Frontal cortex (tissue), 4 donors: ENCODE measurements around the gene RFX2. TPM values are rescaled to one million over a fixed set of nuclear protein-coding genes. Genes with fewer than 3 reads are reported as not detected.
"Not testable (repeated sequence)": the region's sequence is repeated elsewhere in the genome, so short reads cannot be mapped to it uniquely, and the experiment has no call there.

Experiments used
- DNase-seq, 2 donors: peaks; one replicate each; pipeline ENCODE4 v3.0.0; 2012; ENCODE audit warnings: low spot score in 2 of 2
- FAIRE-seq: peaks from 2 replicates; lab custom pipeline; 2012; peaks lifted over from hg19 to GRCh38; lab: Jason Lieb, UNC
- total RNA-seq: library from RNA; depleted of rRNA; stranded (reverse); fragments of >200 nt; gene quantifications from one replicate; pipeline ENCODE4 v1.2.3, GENCODE V29; 2014
- donor health status: control.
- donor health status: control.
- donor health status: control.

RFX2 gene
- total RNA-seq, 1 donor from 2014 or later, result 5.7 TPM

- no peak for FAIRE-seq
Measured at GRCh38 chr19:6000228-6000847, 110.0 kb downstream of the RFX2 start.

GRCh38 chr19:5999693-6000092, 110.6 kb downstream of the RFX2 start:
- FAIRE-seq (no peak), DNase-seq (no peak)

More at GRCh38 chr19:6000228-6000847, 110.0 kb downstream of the RFX2 start:
- DNase-seq, result no peak

GRCh38 chr19:5997371-5997770, 112.9 kb downstream of the RFX2 start:
- FAIRE-seq, result no peak
- DNase-seq, result no peak

GRCh38 chr19:5996623-5997320, 113.5 kb downstream of the RFX2 start:
- DNase-seq, result no peak
- no peak for FAIRE-seq

- DNase-seq (peak in 1 of 2 donors; percentile 45), FAIRE-seq (no peak)
Measured at GRCh38 chr19:5996102-5996501, 114.2 kb downstream of the RFX2 start.

GRCh38 chr19:5995606-5996005, 114.7 kb downstream of the RFX2 start:
- FAIRE-seq (no peak), DNase-seq (no peak)

GRCh38 chr19:5994405-5995165, 115.7 kb downstream of the RFX2 start:
- DNase-seq (no peak), FAIRE-seq (no peak)

GRCh38 chr19:5993648-5994358, 116.5 kb downstream of the RFX2 start:
- FAIRE-seq (no peak), DNase-seq (no peak)

GRCh38 chr19:5993201-5993600, 117.1 kb downstream of the RFX2 start:
- no peak for DNase-seq
- no peak for FAIRE-seq

GRCh38 chr19:5992756-5993155, 117.5 kb downstream of the RFX2 start:
- DNase-seq (no peak), FAIRE-seq (no peak)

- FAIRE-seq (no peak), DNase-seq (no peak)
Measured at GRCh38 chr19:5991244-5991838, 119.0 kb downstream of the RFX2 start.

- DNase-seq, result no peak
- no peak for FAIRE-seq
Measured at GRCh38 chr19:5990289-5990797, 120.0 kb downstream of the RFX2 start.

GRCh38 chr19:5989388-5990074, 120.8 kb downstream of the RFX2 start:
- DNase-seq, result no peak
- no peak for FAIRE-seq

- FAIRE-seq, result no peak
- no peak for DNase-seq
Measured at GRCh38 chr19:5988517-5989387, 121.5 kb downstream of the RFX2 start.

GRCh38 chr19:5987077-5987818, 123.1 kb downstream of the RFX2 start:
- DNase-seq, result peak; percentile 75 to 82
- FAIRE-seq, result no peak

GRCh38 chr19:5985837-5986236, 124.5 kb downstream of the RFX2 start:
- not testable (repeated sequence) for FAIRE-seq, DNase-seq

GRCh38 chr19:5985098-5985783, 125.1 kb downstream of the RFX2 start:
- FAIRE-seq, result no peak
- no peak for DNase-seq
